Stimulated activated naive CD4-positive, alpha-beta T cell treated with Interleukin-2 at 50 U/mL for 16 hours (primary cell): ENCODE results near the gene MYL3.

Source experiments
- DNase-seq: peaks from one replicate; lab custom pipeline; 2025; lab: John Stamatoyannopoulos, UW

Gene MYL3

DNA sequence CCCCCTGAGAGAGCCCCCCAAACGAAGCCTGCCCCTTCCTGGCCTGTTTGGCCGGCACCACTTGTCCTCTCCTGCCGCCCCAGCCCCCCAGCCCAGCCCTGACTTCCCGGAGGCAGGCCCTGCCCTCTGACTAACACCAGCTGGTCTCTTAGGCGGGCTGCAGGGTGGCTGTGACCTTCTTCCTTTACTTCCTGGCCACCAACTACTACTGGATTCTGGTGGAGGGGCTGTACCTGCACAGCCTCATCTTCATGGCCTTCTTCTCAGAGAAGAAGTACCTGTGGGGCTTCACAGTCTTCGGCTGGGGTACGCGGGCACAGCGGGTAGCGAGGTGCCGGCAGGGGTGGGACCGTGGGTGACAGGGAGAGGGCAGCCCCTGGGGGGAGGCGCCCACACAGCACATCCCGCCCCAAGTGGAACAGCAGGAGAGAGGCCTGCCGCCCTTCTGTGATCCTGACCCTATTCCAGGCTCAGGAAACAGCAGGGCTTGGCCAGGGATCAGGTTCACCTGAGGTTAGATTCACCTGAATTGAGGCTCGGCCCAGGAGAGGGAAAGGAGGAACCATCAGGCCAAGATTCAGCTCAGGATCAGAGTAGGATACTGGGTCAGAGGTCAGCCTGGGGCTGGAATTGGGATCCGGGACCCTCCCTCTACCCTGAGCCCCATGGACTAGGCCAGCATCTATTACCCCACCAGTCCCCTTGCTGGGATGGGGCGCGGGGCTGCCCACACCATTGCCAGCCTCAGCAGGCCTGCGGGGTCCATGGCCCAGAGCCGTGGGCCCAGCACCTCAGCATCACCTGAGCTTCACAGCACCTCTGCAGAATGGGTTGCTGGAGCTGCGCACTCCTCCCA, 36.1 kb upstream of the MYL3 start:
- no peak for DNase-seq

- no peak for DNase-seq
Observed at GRCh38 chr3:46898321-46899150, 35.3 kb upstream of the MYL3 start.

- DNase-seq: no peak
Observed at GRCh38 chr3:46897829-46898320, 34.6 kb upstream of the MYL3 start.

DNA sequence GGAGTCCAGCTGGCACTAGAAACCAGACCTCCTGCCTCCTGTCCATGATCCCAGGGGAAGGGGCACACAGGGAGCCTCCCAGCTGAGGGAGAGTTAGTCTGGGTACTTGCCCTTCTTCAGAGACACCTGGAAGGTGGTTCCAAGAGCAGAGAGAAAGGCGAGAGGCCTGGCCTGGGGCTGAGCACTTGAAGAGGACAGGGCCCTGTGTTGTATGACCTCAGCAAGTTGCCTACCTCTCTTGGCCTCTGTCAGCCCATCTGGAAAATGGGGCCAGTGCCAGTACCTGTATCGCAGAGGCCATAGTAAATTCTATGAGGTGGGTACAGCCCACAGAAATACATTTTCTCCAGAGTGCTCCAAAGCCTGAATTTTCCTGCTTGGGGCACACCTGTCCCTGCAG, 33.8 kb upstream of the MYL3 start:
- no peak for DNase-seq

- DNase-seq: no peak
Observed at GRCh38 chr3:46896386-46896785, 33.1 kb upstream of the MYL3 start.

DNA sequence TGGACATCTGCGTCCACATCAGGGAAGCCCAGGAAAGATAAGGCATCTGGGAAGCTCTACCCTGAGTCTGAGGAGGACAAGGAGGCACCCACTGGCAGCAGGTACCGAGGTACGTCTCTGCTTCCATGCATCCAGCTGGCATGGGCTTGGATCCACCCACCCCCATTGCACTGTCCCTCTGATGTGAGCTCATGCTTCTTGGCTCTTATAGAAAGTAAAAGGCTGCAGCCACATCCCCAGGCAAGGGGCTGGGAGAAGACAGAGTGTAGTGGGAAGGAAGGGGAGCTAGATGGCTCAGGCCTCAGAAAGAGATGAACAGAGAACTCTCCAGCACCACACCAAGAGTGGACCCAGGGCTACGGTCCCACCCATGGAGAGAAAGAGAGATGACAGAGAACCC, 32.5 kb upstream of the MYL3 start:
- no peak for DNase-seq

GRCh38 chr3:46895204-46895660, 32.0 kb upstream of the MYL3 start:
- DNase-seq: peak; percentile 71

DNA sequence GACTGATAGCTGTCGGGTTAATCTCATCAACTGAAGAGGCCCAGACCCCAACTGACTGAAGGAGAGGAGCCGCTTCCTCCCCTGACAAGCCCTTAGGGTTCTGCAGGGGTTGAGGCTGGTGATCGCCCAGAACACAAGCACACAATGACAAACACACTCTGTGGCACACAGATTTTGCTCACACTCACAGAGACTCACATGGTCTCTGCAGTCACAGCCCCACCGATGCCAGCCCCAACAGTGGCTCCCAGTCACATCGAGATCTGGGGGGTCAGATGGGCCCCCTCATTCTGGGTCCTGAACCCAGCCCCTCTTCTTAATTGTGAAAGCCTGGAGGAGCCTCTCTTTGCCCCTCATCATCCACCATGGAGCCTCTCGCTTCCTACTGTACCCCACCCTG, 31.0 kb upstream of the MYL3 start:
- no peak for DNase-seq

DNA sequence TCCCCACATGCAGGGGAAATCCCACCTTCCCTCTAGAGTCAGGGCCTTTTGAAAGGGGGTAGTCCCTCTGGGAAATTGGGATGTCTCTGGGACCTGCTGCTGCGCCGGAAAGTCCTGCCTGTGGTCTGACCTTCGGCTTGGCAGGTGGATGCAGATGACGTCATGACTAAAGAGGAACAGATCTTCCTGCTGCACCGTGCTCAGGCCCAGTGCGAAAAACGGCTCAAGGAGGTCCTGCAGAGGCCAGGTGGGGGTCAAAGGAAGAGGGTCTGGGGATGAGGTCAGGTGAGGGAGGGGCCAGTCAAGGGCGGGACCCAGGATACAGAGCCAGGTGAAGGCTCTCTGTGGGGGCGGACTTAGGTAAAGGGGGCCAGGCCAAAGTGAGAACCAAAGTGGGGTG, 30.5 kb upstream of the MYL3 start:
- DNase-seq: no peak

- no peak for DNase-seq
Observed at GRCh38 chr3:46893146-46893748, 30.0 kb upstream of the MYL3 start.

DNA sequence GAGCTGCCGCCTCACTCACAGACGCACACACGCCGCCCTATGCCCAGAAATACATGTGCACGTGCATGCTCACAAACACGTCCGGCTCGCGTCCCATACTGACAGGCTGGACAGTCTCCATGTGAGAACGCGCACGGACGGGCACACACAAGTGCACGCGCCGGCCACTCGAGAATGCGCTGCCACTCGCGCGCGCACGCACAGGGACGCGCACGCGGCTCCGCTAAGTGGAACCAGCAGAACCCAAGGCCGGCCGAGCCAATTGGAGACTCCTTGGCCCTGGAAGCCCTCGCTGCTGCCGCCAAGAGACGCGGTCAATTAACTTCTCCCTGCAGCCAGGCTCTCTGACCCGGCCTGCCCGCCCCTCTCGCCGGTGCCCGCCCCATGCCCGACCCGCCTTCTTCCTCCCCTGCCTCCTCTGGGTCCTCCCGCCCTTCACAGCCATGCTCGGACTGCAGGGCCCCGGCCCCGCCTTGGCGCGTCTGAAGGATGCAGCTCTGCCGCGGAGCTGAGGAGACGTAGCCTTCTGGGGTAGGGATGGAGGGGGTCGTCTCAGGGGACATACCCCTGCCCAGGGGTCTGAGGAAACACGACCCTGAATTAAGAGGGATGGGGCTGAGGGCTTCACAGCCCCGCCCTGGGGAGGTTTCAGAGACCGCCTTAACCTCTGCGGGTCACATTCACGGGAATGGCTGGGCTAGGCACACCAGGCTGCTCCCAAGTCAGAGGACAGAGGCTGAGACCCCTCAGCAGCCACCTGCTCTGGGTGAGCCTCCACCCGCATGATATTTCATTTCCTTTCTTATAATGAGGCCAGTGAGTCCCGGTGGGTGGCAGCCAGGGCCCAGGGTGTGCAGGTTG, 29.3 kb upstream of the MYL3 start:
- no peak for DNase-seq

DNA sequence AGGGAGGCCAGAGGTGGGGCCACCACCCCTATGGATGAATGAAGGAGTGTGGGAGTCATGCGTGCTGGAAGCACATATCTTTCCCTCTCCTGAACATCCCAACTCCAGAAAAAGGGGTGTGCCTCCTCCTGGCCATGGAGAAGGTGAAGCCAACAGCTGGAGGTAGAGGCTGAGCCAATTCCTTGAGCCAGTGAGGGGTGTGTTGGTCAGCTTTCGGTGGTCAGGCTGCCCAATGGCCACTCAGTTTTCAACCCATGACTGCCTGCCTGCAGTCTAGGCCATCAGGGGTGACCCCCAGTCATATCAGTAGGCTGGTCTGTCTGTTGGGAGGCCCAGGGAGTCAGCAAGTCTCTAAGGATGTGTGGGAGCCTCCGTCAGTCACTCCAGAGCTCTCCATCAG, 27.9 kb upstream of the MYL3 start:
- no peak for DNase-seq

- DNase-seq: no peak
Observed at GRCh38 chr3:46890132-46890531, 26.9 kb upstream of the MYL3 start.

DNA sequence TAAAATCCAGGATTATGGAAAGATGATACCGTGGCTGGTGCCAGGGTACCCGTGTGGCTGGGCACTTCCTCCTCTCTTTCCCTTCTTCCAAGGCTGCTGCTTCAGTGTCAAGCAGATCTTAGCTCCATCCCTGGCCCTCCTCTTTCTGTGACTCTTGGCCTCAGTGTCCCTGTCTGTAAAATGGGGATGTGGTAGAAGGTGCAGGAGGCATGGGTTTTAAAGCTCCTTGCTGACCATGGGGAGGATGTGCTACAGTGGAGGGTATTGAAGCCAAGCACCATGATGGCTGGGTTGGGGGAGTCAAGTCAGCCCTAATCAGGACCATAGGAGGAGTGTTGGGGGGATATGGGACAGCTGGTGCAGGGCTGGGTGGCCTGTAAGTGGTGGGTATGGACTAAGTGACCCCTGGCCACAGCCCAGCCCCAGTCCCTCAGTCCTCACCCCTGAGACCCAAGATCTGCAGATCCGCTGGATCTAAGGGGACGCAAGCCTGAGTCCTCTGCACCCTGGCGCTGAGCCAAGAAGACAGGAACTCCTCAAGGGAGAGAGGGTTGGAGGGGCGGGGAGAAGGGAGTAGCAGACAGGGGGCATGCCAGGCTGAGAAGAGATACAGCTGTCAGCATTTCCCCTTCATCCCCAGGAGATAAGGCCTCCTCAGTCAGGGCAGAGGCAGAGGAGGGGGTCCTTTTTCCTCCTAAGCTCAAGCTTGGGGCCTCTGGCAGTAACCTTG, 26.3 kb upstream of the MYL3 start:
- DNase-seq: no peak

GRCh38 chr3:46888705-46889104, 25.5 kb upstream of the MYL3 start:
- DNase-seq: no peak

DNA sequence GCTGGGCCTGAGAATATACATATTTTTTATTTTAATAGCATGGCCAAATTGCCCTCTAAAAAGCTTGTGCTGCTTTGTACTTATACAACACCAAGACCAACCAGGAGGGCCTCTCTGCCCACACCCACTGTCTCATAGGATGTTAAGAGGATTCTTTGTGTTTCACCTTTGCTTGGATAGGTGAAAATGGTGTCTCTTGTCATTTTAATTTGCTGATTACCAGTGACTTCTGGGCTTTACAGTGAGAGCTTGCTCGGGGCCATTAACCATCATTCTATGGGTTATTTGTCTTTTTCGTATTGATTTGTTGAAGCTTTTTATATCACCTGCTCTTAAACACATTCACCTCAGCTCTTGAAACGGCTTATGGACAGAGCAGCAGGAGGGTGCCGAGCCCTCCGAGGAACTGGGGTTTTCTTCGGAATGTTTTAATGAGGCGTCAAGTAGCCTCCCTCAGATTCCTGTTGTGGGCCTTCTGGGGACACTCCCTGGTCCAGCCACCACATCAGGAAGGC, 24.8 kb upstream of the MYL3 start:
- no peak for DNase-seq

DNA sequence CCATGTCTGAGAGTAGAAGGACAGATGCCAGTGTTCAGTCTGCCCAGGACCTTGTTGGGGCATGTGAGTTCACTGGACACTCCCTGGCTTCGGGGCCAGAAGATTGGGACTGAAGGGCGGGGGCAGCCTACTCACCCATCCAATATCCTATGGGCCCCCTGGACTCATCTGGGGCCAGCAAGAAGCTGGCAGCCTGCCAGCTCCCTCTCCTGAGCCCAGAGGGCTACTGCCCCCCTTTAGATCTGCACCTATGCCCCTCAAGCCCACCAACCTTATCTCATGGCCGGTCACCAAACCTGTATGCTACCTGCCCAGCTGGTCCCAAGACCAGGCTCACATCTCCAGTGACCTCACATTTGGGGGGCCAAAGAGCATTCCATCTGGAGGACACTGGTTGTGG, 22.4 kb upstream of the MYL3 start:
- DNase-seq: no peak

- peak; percentile 26 for DNase-seq
Observed at GRCh38 chr3:46884929-46885328, 21.7 kb upstream of the MYL3 start.

- no peak for DNase-seq
Observed at GRCh38 chr3:46884427-46884826, 21.2 kb upstream of the MYL3 start.

GRCh38 chr3:46883830-46884185, 20.6 kb upstream of the MYL3 start:
- DNase-seq: no peak
